Rectal smooth muscle tissue (tissue), 1 donor: Measurements from ENCODE around the gene SMIM35.

Experiments used
- H3K27ac ChIP-seq: one replicate; pipeline ENCODE4 v1.7.0; 2013; ENCODE audit warnings: low read depth, low read length, inconsistent platforms
- H3K27me3 ChIP-seq: one replicate; pipeline ENCODE4 v1.7.0; 2013; ENCODE audit warnings: low read length; ENCODE audit not compliant: control insufficient read depth, insufficient read depth
- H3K36me3 ChIP-seq: one replicate; pipeline ENCODE4 v1.7.0; 2013; ENCODE audit warnings: low read length; ENCODE audit not compliant: control insufficient read depth, insufficient read depth
- H3K4me1 ChIP-seq: one replicate; pipeline ENCODE4 v1.7.0; 2013; ENCODE audit warnings: low read length; ENCODE audit not compliant: control insufficient read depth, insufficient read depth
- H3K4me3 ChIP-seq: one replicate; pipeline ENCODE4 v1.7.0; 2013; ENCODE audit warnings: low read length
- H3K9ac ChIP-seq: one replicate; pipeline ENCODE4 v1.7.0; 2013; ENCODE audit warnings: low read length

The SMIM35 gene

DNA sequence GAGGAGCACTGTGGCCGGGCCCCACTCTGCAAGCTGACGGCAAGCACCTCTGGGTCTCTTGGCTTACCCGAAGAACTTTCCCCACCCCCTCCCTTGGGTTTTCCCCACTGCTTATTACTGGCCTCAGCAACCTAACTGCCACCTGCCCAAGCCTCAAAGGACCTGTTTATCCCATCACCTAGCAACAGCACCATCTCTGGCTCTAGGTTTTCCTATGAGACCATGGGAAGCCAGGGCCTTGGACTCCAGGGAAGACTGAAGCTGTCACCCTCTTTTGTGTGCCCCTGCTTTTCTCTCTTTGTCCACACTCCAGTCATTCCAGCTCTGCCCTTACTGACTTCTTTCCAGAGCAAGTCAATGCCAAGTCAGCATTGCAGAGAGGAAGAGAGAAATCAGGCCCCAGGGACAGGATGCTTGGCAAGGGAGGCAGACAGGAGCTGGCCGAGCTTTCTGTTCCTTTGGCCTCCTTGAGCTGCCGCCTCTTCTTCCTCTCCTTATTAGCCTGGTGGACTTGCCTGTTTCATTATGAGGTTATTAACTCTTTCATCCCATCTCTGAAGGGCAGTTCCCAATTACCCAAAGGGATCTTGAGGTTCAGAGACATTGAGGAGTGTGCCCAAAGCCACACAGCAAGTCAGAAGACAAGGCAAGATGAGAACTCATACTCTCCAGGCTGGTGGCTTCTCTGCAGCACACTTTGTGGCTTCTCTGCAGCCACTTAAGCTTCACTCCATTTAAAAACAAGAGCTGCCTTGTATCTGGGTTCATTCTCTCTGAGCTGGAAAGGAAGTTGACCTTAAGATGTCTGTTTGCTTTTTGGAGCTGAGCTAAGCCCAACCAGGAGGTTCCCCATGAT is at the start of gene SMIM35:
Gene SMIM35 (minus strand): TSS at position 51 of the 856 bp plus-strand sequence. CDS start 206 bp downstream, outside the sequence.
- no peaks in the 10 kb centered on the region for H3K36me3 ChIP-seq
- H3K4me1 ChIP-seq, result peaks cover 3% of the 10 kb centered on the region
- H3K27me3 ChIP-seq, result no peaks in the 10 kb centered on the region
- H3K4me3 ChIP-seq, result no peak within 1 kb of the TSS
- no peak within 1 kb of the TSS for H3K9ac ChIP-seq
- H3K27ac ChIP-seq, result no peak within 1 kb of the TSS

DNA sequence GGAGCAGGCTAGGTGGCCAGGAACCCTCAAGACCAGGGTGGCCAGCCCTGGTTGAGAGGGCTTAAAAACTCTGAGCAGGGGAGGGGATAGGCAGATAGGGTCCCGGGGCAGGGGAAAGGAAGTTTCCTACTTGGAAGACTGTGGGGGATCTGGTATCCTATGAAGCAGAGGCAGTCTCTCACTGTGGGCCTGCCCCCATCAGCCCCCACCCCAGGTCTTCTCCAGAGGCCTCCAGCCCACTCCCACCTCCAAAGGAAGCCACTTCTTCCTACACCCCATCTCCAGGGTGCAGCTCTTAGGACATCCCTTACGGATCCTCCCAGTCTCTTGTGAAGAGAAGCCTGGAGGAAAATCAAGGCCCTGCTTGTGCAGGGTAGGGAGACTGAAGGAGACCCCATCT is 49.6 kb upstream of the SMIM35 start:
- no peak overlapping the region for H3K9ac ChIP-seq
- H3K27ac ChIP-seq, result no peak overlapping the region
- no peaks in the 10 kb centered on the region for H3K4me1 ChIP-seq
- H3K4me3 ChIP-seq, result no peak overlapping the region
- H3K27me3 ChIP-seq, result peaks cover 17% of the 10 kb centered on the region
- H3K36me3 ChIP-seq, result no peaks in the 10 kb centered on the region

DNA sequence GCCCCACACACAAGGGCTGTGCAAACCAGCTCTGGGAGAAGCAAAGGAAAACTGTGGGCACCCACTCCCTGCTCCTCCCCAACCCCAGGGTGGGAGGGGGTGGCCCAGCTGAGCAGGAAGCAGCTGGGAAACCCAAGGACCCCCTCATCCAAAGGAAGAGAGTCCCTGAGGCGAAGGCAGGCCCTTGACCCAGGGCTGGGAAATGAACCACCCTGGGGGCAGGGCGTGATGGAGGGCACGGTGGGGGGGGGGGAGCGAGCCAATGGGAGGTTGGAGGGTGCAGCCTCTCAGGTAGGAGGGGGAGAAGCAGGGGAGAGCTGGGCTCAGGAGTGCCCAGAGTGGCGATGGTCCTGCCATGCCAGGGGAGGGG is 49.0 kb upstream of the SMIM35 start:
- no peaks in the 10 kb centered on the region for H3K36me3 ChIP-seq
- H3K4me1 ChIP-seq, result no peaks in the 10 kb centered on the region
- H3K27ac ChIP-seq, result no peak overlapping the region
- H3K27me3 ChIP-seq, result peaks cover 12% of the 10 kb centered on the region
- H3K9ac ChIP-seq, result no peak overlapping the region
- no peak overlapping the region for H3K4me3 ChIP-seq

DNA sequence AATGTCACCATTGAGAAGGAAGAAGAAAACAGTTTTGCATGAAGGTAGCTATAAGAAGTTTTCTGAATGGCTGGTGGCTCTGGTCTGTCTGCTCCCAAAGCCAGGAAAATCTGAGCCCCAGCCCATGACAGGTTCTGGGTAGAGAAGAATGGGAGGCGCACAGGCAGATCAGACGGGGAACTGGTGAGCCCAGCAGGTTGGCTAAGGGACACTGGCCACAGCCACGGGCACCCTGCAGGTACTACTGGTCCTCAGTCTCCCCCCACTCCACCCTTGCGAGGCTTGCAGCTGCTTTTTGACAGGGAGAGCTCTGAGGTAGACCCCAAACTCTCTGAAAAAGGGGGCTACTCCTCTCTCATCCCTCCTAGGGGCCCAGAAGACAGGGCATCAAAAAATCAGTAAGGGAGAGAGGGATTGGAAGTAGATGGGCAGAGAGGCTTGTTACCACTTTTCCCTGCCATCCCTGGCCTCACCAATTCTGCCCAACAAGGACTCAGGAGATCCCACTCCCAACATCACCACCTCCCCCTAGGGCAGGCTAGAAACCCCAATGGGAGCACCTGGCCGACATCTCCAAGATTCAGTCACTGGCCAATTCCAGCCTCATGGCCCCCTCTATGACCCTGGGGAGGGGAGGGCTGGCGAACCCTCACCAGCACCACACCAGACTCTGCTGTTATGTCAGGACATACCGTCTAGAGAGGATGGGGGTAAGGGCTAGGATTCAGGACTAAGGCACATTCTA is 48.5 kb upstream of the SMIM35 start:
- Histone ChIP-seq H3K4me3 (no peak overlapping the region), H3K9ac (no peak overlapping the region), H3K4me1 (no peaks in the 10 kb centered on the region), H3K36me3 (no peaks in the 10 kb centered on the region), H3K27ac (no peak overlapping the region), H3K27me3 (peaks cover 12% of the 10 kb centered on the region)

DNA sequence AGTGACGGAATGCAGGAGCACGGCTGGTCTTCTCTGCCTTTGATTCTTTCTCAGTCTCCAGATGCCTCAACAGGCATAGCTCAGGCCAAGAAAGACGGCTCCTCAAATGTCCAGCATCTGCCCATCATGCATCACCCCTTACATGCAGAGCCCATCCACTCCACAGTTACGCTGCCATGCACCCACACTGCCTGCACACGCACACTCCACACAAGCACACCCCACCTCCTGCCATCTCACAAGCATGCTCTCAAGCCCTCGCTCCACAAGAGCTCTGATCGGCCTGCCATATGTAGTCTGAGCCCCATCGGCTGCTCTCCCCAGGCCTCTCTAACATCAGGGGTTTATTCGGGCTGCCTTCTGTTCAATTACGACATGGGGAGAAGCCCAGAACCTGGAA is 47.1 kb upstream of the SMIM35 start:
- H3K4me3 ChIP-seq, result no peak overlapping the region
- no peak overlapping the region for H3K27ac ChIP-seq
- H3K4me1 ChIP-seq, result no peaks in the 10 kb centered on the region
- no peak overlapping the region for H3K9ac ChIP-seq
- peaks cover 12% of the 10 kb centered on the region for H3K27me3 ChIP-seq
- H3K36me3 ChIP-seq, result no peaks in the 10 kb centered on the region

DNA sequence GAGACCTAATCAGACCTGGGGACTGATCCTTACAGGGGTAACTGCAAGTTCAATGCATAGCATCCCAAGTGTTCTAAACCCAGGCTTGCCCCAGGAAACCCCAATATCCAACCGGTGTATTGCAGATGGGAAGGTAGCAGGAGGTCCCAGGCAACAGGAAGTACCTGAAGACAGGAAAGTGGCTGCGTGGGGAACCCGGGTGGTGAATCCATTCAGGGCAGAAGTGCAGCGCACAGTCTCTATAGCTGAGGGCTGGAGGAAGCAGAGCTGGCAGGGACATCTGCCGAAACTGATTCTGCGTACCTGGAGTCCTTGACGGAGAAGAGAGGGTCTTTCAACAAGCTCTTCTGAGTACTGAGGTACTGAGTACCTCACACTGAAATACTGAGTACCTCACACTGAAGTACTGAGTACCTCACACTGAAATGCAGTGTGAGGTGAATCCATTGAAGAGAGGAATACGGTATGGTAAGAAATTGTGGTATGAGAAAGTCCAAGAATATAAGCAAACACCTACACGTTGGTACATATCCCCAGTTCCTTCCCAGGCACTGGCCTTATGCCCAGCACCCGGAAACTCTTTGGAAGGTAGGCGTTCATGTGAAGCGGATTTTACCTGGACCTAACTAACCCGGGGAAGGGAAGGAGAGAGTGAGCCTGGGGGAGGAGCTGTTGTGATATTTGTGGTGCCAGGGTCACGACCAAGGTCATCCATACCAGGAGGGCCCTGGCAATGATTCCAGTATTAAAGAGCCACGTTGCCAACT is 45.8 kb upstream of the SMIM35 start:
- H3K36me3 ChIP-seq, result no peaks in the 10 kb centered on the region
- H3K4me3 ChIP-seq, result no peak overlapping the region
- no peaks in the 10 kb centered on the region for H3K4me1 ChIP-seq
- H3K27me3 ChIP-seq, result peaks cover 8% of the 10 kb centered on the region
- H3K9ac ChIP-seq, result no peak overlapping the region
- no peak overlapping the region for H3K27ac ChIP-seq

DNA sequence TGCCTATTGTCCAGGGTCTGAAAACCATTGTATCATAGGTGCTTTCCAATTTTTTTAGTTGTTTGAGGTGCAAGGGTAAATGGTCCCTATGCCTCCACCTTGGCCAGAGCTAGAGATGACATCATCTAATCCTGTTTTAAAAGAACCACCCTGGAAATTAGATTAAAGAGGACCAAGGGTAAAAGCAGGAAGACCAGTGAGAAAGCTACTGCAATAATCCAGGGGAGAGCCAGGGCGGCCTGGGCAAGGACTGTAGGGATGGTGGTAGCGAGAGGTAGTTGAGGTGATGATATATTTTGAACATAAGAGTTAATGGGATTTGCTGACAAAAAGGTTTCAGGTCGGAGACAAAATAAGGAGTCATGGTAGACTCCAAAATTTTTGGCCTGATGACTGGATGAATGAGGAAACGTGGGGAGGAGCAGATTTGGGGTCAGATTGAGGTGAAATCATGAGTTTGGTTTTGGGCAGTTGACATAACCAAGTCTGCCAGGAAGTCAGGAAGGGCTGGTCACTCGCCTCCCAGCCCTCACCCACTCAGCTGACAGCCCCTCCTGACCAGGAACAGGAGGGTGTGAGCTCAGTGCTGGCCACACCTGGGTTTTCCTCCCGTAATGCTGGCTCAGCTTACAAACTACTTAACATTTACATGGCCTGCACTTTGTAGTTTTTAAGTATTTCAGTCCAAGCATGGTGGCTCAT is 42.9 kb upstream of the SMIM35 start:
- H3K36me3 ChIP-seq, result no peaks in the 10 kb centered on the region
- H3K27me3 ChIP-seq, result no peaks in the 10 kb centered on the region
- no peaks in the 10 kb centered on the region for H3K4me1 ChIP-seq
- no peak overlapping the region for H3K4me3 ChIP-seq
- no peak overlapping the region for H3K27ac ChIP-seq
- H3K9ac ChIP-seq, result no peak overlapping the region

DNA sequence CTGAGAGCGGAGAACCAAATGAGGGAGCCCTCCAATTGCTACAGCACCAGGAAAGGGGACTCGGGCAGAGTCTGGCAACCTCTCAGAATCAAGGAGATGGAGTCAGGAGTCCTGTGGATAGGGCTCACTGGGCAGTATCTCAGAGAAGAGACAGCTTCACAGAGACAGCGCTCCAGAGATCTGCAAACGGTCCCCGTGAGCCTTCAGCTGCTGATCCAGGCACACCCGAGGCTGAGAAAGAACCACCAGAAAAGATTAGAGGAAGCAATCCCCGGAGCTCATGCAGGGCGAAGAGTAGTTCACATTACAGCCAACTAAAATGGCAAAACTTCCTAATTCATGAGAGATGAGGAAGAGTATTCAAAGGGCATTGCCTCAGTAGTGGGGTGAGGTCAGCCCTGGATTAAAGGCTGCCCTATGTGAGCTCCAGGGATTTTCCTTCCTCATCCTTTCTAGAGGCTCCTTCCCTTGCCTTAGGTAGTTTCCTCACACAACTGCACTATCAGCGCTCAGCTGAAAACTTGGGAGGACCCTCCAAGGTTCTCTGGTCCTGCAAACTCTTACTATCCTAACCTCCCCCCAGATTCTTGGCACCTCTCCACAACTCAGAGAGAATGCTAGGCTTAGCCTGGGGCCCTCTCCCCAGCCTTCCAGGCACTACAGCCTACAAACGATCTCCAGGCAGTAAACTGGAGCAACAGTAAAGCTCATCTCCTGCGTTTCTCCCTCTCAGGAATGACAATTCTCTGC is 42.1 kb upstream of the SMIM35 start:
- H3K27me3 ChIP-seq, result no peaks in the 10 kb centered on the region
- no peak overlapping the region for H3K9ac ChIP-seq
- no peak overlapping the region for H3K4me3 ChIP-seq
- no peaks in the 10 kb centered on the region for H3K36me3 ChIP-seq
- no peaks in the 10 kb centered on the region for H3K4me1 ChIP-seq
- no peak overlapping the region for H3K27ac ChIP-seq

DNA sequence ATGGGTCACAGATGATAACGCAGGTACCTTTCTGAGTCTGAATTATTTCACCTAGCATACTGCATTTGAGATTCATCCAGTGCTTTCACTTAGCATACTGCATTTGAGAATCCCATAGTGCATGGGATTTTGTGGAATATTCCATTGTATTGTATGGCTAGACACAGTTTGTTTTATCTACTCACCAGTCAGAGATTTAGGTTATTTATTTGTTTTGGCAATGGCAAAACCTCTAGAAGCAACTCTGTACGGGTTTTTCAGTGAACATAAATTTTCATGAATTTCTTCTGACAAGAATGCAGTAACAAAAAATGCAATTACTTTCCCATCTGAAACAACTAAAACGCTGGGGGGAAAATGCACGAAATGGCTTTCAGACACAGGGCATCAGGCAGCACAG is 41.5 kb upstream of the SMIM35 start:
- Histone ChIP-seq H3K4me3 (no peak overlapping the region), H3K36me3 (no peaks in the 10 kb centered on the region), H3K27ac (no peak overlapping the region)

DNA sequence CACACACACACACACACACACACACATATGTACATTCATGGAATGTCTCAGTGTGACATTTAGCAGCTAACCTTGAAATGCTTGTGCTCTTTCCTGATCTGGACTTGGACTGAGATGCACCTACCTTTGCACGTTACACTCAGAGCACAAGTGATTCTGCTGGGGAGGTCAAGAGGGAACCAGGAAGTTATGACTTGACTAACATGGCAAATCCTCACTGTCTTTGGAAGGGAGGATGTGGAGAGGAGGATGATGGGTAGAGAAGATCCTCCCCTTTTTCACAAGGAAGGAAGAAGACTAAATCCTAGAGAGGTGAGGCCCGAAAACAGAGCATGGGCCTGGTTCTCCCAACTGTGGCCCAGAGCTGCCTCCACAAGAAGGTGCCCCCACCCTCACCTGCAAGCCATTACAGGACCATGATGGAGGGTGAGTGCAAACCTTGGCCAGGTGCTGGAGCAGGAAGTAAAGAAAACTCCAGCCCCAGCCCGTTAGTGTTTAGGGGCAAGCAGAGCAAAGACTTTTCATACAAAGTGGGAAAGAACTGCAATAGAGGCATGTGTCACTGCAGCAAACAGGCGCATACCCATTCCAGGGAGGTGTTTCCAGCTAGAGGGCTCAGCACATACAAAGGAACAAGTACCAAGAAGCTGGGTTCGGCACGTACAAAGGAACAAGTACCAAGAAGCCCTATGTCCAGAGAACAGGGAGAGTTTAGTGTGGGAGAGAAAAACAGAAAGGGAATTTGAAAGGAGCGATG is 39.5 kb upstream of the SMIM35 start:
- Histone ChIP-seq H3K4me1 (no peaks in the 10 kb centered on the region), H3K27ac (no peak overlapping the region), H3K36me3 (no peaks in the 10 kb centered on the region), H3K27me3 (no peaks in the 10 kb centered on the region), H3K4me3 (no peak overlapping the region), H3K9ac (no peak overlapping the region)

More for the DNA sequence above, 41.5 kb upstream of the SMIM35 start:
- H3K4me1 ChIP-seq, result no peaks in the 10 kb centered on the region
- no peaks in the 10 kb centered on the region for H3K27me3 ChIP-seq
- H3K9ac ChIP-seq, result no peak overlapping the region

DNA sequence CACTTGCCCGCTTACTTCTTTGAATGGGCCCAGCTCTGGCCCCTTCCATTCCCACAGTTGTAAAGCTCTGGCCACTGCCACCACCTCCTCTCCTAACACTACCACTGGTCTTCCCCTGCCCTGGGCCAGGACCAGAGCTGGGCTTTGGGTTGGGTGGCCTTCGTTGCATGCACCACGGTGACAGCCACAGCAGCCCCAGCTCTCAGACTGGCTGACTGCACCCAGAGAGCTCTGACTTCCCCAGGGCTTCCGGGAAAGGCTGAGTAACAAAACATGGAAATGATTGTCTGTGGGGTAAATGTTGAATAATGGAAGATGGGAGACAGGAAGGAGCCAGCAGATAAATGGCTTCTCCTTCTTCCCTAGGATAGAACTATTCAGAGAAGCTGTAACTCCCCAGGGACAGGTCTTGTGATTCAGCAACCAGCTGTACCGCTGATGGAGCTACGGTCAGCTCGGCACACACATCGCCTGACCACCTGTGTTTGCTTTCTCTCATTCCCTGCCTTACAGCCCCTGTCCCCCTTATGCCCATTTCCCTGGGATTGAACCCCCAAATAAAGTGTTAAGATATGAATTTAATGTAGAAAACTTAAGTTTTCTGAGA is 38.3 kb upstream of the SMIM35 start:
- H3K27ac ChIP-seq, result no peak overlapping the region

More for the DNA sequence above, 38.3 kb upstream of the SMIM35 start:
- Histone ChIP-seq H3K36me3 (no peaks in the 10 kb centered on the region), H3K9ac (no peak overlapping the region), H3K4me1 (no peaks in the 10 kb centered on the region), H3K4me3 (no peak overlapping the region), H3K27me3 (no peaks in the 10 kb centered on the region)
